Nephron (organoid): ENCODE data around the gene ARMC9.
A peak's percentile ranks its signal among the peaks of the same experiment; 100 is the strongest.

Experiments
- H3K27ac Mint-ChIP-seq, 3 experiments: 2 replicates each; pipeline ENCODE4 v1.8.0; 2020; ENCODE audit warnings: mixed read lengths in 3 of 3, mild to moderate bottlenecking in 2 of 3, moderate library complexity in 1 of 3
- H3K27me3 Mint-ChIP-seq: 2 replicates; pipeline ENCODE4 v1.8.0; 2021; ENCODE audit warnings: low read depth, mild to moderate bottlenecking, moderate library complexity, mixed read lengths
- H3K36me3 Mint-ChIP-seq: 2 replicates; pipeline ENCODE4 v1.8.0; 2020; ENCODE audit warnings: low read depth, mixed read lengths
- H3K4me1 Mint-ChIP-seq: 2 replicates; pipeline ENCODE4 v1.8.0; 2020; ENCODE audit warnings: mixed read lengths
- H3K4me3 Mint-ChIP-seq, 3 experiments: 2 replicates each; pipeline ENCODE4 v1.8.0; 2020; ENCODE audit warnings: mild to moderate bottlenecking in 3 of 3, mixed read lengths in 3 of 3, moderate library complexity in 2 of 3
- H3K9me3 Mint-ChIP-seq: 2 replicates; pipeline ENCODE4 v1.8.0; 2020; ENCODE audit warnings: mixed read lengths
- CTCF ChIP-seq, 3 experiments: fragments of 200-600 bp; sonication (generic); IDR thresholded peaks; one replicate each; pipeline ENCODE4 v1.5.0; 2021; ENCODE audit warnings: antibody characterized with exemption in 3 of 3; ENCODE audit not compliant: unreplicated experiment in 3 of 3

ARMC9 gene

DNA sequence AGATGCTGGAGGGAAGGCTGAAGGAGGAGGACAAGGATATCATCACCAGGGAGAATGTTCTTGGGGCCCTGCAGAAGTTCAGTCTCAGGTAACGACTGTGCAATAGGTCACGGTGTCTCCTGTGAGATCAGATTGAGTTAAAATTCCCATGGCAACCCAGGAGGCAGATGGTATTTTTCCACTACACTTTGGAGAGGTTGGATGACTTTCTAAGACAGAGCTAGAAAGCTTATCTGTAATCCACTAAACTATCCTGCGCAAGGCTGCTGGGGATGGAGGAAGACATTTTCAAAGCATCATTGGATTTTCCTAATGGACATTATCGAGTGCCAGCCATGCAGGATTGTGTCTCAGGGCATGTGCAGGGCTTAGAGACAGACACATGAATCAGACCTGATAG lies 74.6 kb downstream of the ARMC9 start:
- Mint-ChIP-seq H3K9me3 (no peaks in the 10 kb centered on the region), H3K4me3 (no peak overlapping the region), H3K4me1 (no peaks in the 10 kb centered on the region), H3K27ac (no peak overlapping the region), H3K27me3 (no peaks in the 10 kb centered on the region), H3K36me3 (peaks cover 69% of the 10 kb centered on the region)
- no peak for TF ChIP-seq CTCF (IDR thresholded peaks at IDR 0.05; ENCODE audit: unreplicated experiment in 3 of 3)

DNA sequence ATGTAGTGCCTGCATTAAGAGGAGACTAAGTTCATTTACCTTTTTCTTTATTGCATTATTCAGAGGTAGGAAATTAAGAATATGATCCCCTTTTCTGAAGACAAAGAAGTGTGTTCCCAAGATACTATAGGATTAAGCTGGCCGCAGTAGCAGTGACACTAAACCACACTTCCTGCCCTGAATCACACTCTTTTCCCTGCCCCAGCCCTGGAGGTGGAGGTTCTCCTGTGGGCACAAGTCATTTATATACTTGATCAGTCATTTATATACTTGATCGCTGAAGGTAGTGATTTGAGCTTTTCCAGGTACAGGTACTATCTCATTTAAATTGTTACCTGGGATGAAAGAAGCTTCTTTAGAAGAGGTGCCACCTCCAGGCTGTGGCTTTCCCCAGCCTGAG lies 78.6 kb downstream of the ARMC9 start:
- H3K9me3 Mint-ChIP-seq: no peaks in the 10 kb centered on the region
- H3K27me3 Mint-ChIP-seq: no peaks in the 10 kb centered on the region
- TF ChIP-seq CTCF (IDR thresholded peaks at IDR 0.05; ENCODE audit: unreplicated experiment in 3 of 3): no peak
- H3K27ac Mint-ChIP-seq: no peak overlapping the region
- H3K4me1 Mint-ChIP-seq: no peaks in the 10 kb centered on the region
- H3K4me3 Mint-ChIP-seq: no peak overlapping the region
- peaks cover 71% of the 10 kb centered on the region for H3K36me3 Mint-ChIP-seq

GRCh38 chr2:231277962-231278361 lies 79.5 kb downstream of the ARMC9 start:
- Mint-ChIP-seq H3K9me3 (no peaks in the 10 kb centered on the region), H3K27ac (no peak overlapping the region), H3K27me3 (no peaks in the 10 kb centered on the region), H3K4me3 (no peak overlapping the region), H3K4me1 (no peaks in the 10 kb centered on the region), H3K36me3 (peaks cover 75% of the 10 kb centered on the region)
- no peak for TF ChIP-seq CTCF (IDR thresholded peaks at IDR 0.05; ENCODE audit: unreplicated experiment in 3 of 3)

GRCh38 chr2:231278868-231279267 lies 80.4 kb downstream of the ARMC9 start:
- H3K27ac Mint-ChIP-seq: peak overlapping the region in 1 of 3 experiments; percentile 8
- H3K9me3 Mint-ChIP-seq: no peaks in the 10 kb centered on the region
- peaks cover 69% of the 10 kb centered on the region for H3K36me3 Mint-ChIP-seq
- H3K4me3 Mint-ChIP-seq: no peak overlapping the region
- no peak for TF ChIP-seq CTCF (IDR thresholded peaks at IDR 0.05; ENCODE audit: unreplicated experiment in 3 of 3)
- H3K4me1 Mint-ChIP-seq: no peaks in the 10 kb centered on the region
- no peaks in the 10 kb centered on the region for H3K27me3 Mint-ChIP-seq

DNA sequence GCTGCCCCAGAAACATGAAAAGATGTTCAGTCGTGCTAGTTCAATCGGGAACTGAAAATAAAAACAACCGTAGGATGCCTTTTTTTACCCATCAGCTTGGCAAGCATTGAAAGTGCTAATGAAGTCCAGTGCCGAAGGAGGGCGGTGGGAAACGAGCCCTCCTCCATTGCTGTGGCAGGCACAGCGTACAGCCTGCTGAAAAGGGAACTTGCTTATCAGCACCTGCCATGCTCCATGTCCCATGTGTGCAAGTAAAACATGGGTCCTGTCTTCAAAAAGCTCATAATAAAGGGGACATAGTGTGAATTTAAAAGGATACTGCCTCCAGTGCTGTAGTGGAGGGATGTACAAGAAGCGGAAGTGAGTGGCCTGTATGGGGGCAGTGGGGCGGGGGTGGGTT lies 82.4 kb downstream of the ARMC9 start:
- no peaks in the 10 kb centered on the region for H3K4me1 Mint-ChIP-seq
- TF ChIP-seq CTCF (IDR thresholded peaks at IDR 0.05; ENCODE audit: unreplicated experiment in 3 of 3): no peak
- H3K27me3 Mint-ChIP-seq: no peaks in the 10 kb centered on the region
- H3K4me3 Mint-ChIP-seq: no peak overlapping the region
- no peaks in the 10 kb centered on the region for H3K9me3 Mint-ChIP-seq
- H3K36me3 Mint-ChIP-seq: peaks cover 62% of the 10 kb centered on the region
- H3K27ac Mint-ChIP-seq: no peak overlapping the region

- Mint-ChIP-seq H3K27ac (no peak overlapping the region), H3K27me3 (no peaks in the 10 kb centered on the region), H3K36me3 (peaks cover 62% of the 10 kb centered on the region), H3K9me3 (no peaks in the 10 kb centered on the region), H3K4me3 (no peak overlapping the region), H3K4me1 (no peaks in the 10 kb centered on the region)
- no peak for TF ChIP-seq CTCF (IDR thresholded peaks at IDR 0.05; ENCODE audit: unreplicated experiment in 3 of 3)
Observed at GRCh38 chr2:231284296-231284695, 85.9 kb downstream of the ARMC9 start.
